Measurements from ENCODE around the gene LYST. TPM values are rescaled to one million over a fixed set of nuclear protein-coding genes. Genes with fewer than 3 reads are reported as not detected.
A peak's percentile ranks its signal among the peaks of the same experiment; 100 is the strongest.

LYST gene
- total RNA-seq, 1 experiment from 2014 or later: 11.9 TPM

GRCh38 chr1:235843461-235843961, 23.2 kb downstream of the LYST start:
- Mint-ChIP-seq H3K36me3 (ENCODE audit: insufficient read depth, unreplicated experiment) (no peaks in the 10 kb centered on the region), H3K4me1 (ENCODE audit: low read depth, unreplicated experiment) (no peaks in the 10 kb centered on the region), H3K9me3 (ENCODE audit: low read depth, unreplicated experiment) (no peaks in the 10 kb centered on the region), H3K27me3 (ENCODE audit: unreplicated experiment) (no peaks in the 10 kb centered on the region), H3K27ac (ENCODE audit: unreplicated experiment) (no peak overlapping the region), H3K4me3 (ENCODE audit: low read depth, unreplicated experiment) (no peak overlapping the region)
- intact Hi-C loops (cut with micrococcal nuclease; ENCODE audit: unreplicated experiment): loop anchor here (2.0 kb wide), 1 partner anchor 329 kb away; no protein-coding TSS in a partner anchor
- peak; percentile 20 for DNase-seq
- BruUV-seq (replicated peaks): no TSS peak
- CTCF ChIA-PET: interaction anchor here (0.6 to 1.4 kb wide), 6 partner anchors 10 to 330 kb away, joined by 3 to 8 read pairs (median 4); partner anchors contain the start of gene LYST
- peak; percentile 32 for TF ChIP-seq CTCF (IDR thresholded peaks at IDR 0.05; ENCODE audit: unreplicated experiment)

- no peaks in the 10 kb centered on the region for H3K27me3 Mint-ChIP-seq (ENCODE audit: unreplicated experiment)
- TF ChIP-seq CTCF (IDR thresholded peaks at IDR 0.05; ENCODE audit: unreplicated experiment): no peak
- DNase-seq: no peak
- no TSS peak for BruUV-seq (replicated peaks)
- no peaks in the 10 kb centered on the region for H3K4me1 Mint-ChIP-seq (ENCODE audit: low read depth, unreplicated experiment)
- CTCF ChIA-PET: interaction anchor here (1.0 to 1.3 kb wide), 2 partner anchors 8 to 11 kb away, joined by 3 to 6 read pairs; no protein-coding TSS in a partner anchor
- no peak overlapping the region for H3K4me3 Mint-ChIP-seq (ENCODE audit: low read depth, unreplicated experiment)
- no peaks in the 10 kb centered on the region for H3K36me3 Mint-ChIP-seq (ENCODE audit: insufficient read depth, unreplicated experiment)
- H3K9me3 Mint-ChIP-seq (ENCODE audit: low read depth, unreplicated experiment): no peaks in the 10 kb centered on the region
- H3K27ac Mint-ChIP-seq (ENCODE audit: unreplicated experiment): no peak overlapping the region
- intact Hi-C loops (cut with micrococcal nuclease; ENCODE audit: unreplicated experiment): loop anchor here (2.0 kb wide), 1 partner anchor 327 kb away; no protein-coding TSS in a partner anchor
These were observed 24.7 kb downstream of the LYST start for GRCh38 chr1:235841938-235842545.

GRCh38 chr1:235838021-235838420, 28.7 kb downstream of the LYST start:
- H3K27ac Mint-ChIP-seq (ENCODE audit: unreplicated experiment): no peak overlapping the region
- H3K4me1 Mint-ChIP-seq (ENCODE audit: low read depth, unreplicated experiment): no peaks in the 10 kb centered on the region
- H3K27me3 Mint-ChIP-seq (ENCODE audit: unreplicated experiment): no peaks in the 10 kb centered on the region
- no peak overlapping the region for H3K4me3 Mint-ChIP-seq (ENCODE audit: low read depth, unreplicated experiment)
- no peaks in the 10 kb centered on the region for H3K9me3 Mint-ChIP-seq (ENCODE audit: low read depth, unreplicated experiment)
- TF ChIP-seq CTCF (IDR thresholded peaks at IDR 0.05; ENCODE audit: unreplicated experiment): no peak
- CTCF ChIA-PET: interaction anchor here (0.7 kb wide), 1 partner anchor 11 kb away, joined by 3 read pairs; no protein-coding TSS in a partner anchor
- intact Hi-C loops (cut with micrococcal nuclease; ENCODE audit: unreplicated experiment): no loop called here
- no peak for DNase-seq
- H3K36me3 Mint-ChIP-seq (ENCODE audit: insufficient read depth, unreplicated experiment): no peaks in the 10 kb centered on the region
- no TSS peak for BruUV-seq (replicated peaks)

- no TSS peak for BruUV-seq (replicated peaks)
- Mint-ChIP-seq H3K9me3 (ENCODE audit: low read depth, unreplicated experiment) (no peaks in the 10 kb centered on the region), H3K27ac (ENCODE audit: unreplicated experiment) (no peak overlapping the region), H3K36me3 (ENCODE audit: insufficient read depth, unreplicated experiment) (no peaks in the 10 kb centered on the region), H3K4me3 (ENCODE audit: low read depth, unreplicated experiment) (no peak overlapping the region), H3K27me3 (ENCODE audit: unreplicated experiment) (no peaks in the 10 kb centered on the region), H3K4me1 (ENCODE audit: low read depth, unreplicated experiment) (no peaks in the 10 kb centered on the region)
- no peak for TF ChIP-seq CTCF (IDR thresholded peaks at IDR 0.05; ENCODE audit: unreplicated experiment)
- intact Hi-C loops (cut with micrococcal nuclease; ENCODE audit: unreplicated experiment): no loop called here
- CTCF ChIA-PET: interaction anchor here (1.0 kb wide), 1 partner anchor 136 kb away, joined by 3 read pairs; no protein-coding TSS in a partner anchor
- no peak for DNase-seq
These were observed 31.5 kb downstream of the LYST start for GRCh38 chr1:235835226-235835625.

Measured in Calu3 (cell line).